Stimulated activated naive CD8-positive, alpha-beta T cell treated with anti-CD3 and anti-CD28 coated beads, Interleukin-15, amount 100 ng/mL, for 72 hours (primary cell): ENCODE results near the gene PSMC3.

Experiments
- ATAC-seq: fragments of 150-1000 bp; cut with Tn5 transposase; 2 replicates; pipeline ENCODE4 v1.10.0; 2021; ENCODE audit warnings: mild to moderate bottlenecking, moderate library complexity
- DNase-seq, 2 donors: peaks; one replicate each; pipeline ENCODE4 v3.0.0; 2021 to 2022
- H3K27ac Mint-ChIP-seq, 2 donors: one replicate each; pipeline ENCODE4 v1.8.0; 2022; ENCODE audit warnings: mild to moderate bottlenecking in 2 of 2, mixed read lengths in 2 of 2, moderate library complexity in 2 of 2
- H3K27me3 Mint-ChIP-seq: one replicate; pipeline ENCODE4 v1.8.0; 2022; ENCODE audit warnings: mixed read lengths
- H3K4me1 Mint-ChIP-seq: one replicate; pipeline ENCODE4 v1.8.0; 2022; ENCODE audit warnings: mild to moderate bottlenecking, mixed read lengths
- H3K4me3 Mint-ChIP-seq, 2 donors: one replicate each; pipeline ENCODE4 v1.8.0; 2022; ENCODE audit warnings: mild to moderate bottlenecking in 2 of 2, mixed read lengths in 2 of 2, moderate library complexity in 1 of 2
- H3K9me3 Mint-ChIP-seq, 2 donors: one replicate each; pipeline ENCODE4 v1.8.0; 2022; ENCODE audit warnings: mixed read lengths in 2 of 2

The PSMC3 gene

GRCh38 chr11:47379317-47379716, 46.9 kb downstream of the PSMC3 start:
- DNase-seq = no peak
- no peaks in the 10 kb centered on the region for H3K27me3 Mint-ChIP-seq
- peaks cover 6% of the 10 kb centered on the region for H3K4me1 Mint-ChIP-seq
- ATAC-seq = no peak
- H3K27ac Mint-ChIP-seq = no peak overlapping the region
- no peaks in the 10 kb centered on the region for H3K9me3 Mint-ChIP-seq
- no peak overlapping the region for H3K4me3 Mint-ChIP-seq

GRCh38 chr11:47378836-47379170, 47.4 kb downstream of the PSMC3 start:
- no peak for ATAC-seq
- no peak for DNase-seq
- Mint-ChIP-seq H3K4me3 (no peak overlapping the region), H3K4me1 (peaks cover 11% of the 10 kb centered on the region), H3K27ac (no peak overlapping the region), H3K9me3 (no peaks in the 10 kb centered on the region), H3K27me3 (no peaks in the 10 kb centered on the region)

GRCh38 chr11:47378010-47378835, 48.0 kb downstream of the PSMC3 start, which contains the start of gene SPI1:
SPI1 (minus strand) TSS chr11:47378547; CDS start chr11:47378353, 194 bp downstream.
- H3K9me3 Mint-ChIP-seq = no peaks in the 10 kb centered on the region
- no peak within 1 kb of the TSS for H3K4me3 Mint-ChIP-seq
- ATAC-seq = peak; percentile 24

GRCh38 chr11:47377571-47378009, 48.6 kb downstream of the PSMC3 start:
- Mint-ChIP-seq H3K27me3 (no peaks in the 10 kb centered on the region), H3K4me1 (peaks cover 13% of the 10 kb centered on the region), H3K9me3 (no peaks in the 10 kb centered on the region), H3K4me3 (no peak overlapping the region), H3K27ac (no peak overlapping the region)
- DNase-seq (no peak), ATAC-seq (no peak)

More at GRCh38 chr11:47378010-47378835, 48.0 kb downstream of the PSMC3 start, which contains the start of gene SPI1:
- Mint-ChIP-seq H3K4me1 (peaks cover 13% of the 10 kb centered on the region), H3K27ac (no peak within 1 kb of the TSS), H3K27me3 (no peaks in the 10 kb centered on the region)
- DNase-seq = no peak

- no peak for DNase-seq
- Mint-ChIP-seq H3K9me3 (no peaks in the 10 kb centered on the region), H3K4me3 (no peak overlapping the region), H3K4me1 (peaks cover 13% of the 10 kb centered on the region), H3K27me3 (no peaks in the 10 kb centered on the region), H3K27ac (peak overlapping the region in 1 of 2 donors; percentile 21)
- ATAC-seq = no peak
These were observed 49.5 kb downstream of the PSMC3 start for GRCh38 chr11:47376525-47377371.

GRCh38 chr11:47376107-47376524, 50.1 kb downstream of the PSMC3 start:
- Mint-ChIP-seq H3K27me3 (no peaks in the 10 kb centered on the region), H3K4me3 (no peak overlapping the region), H3K4me1 (peaks cover 13% of the 10 kb centered on the region), H3K9me3 (no peaks in the 10 kb centered on the region), H3K27ac (no peak overlapping the region)
- DNase-seq (no peak), ATAC-seq (no peak)

- Mint-ChIP-seq H3K9me3 (no peaks in the 10 kb centered on the region), H3K27ac (no peak overlapping the region), H3K4me3 (no peak overlapping the region), H3K27me3 (no peaks in the 10 kb centered on the region), H3K4me1 (peaks cover 17% of the 10 kb centered on the region)
- no peak for DNase-seq
- no peak for ATAC-seq
These were observed 50.6 kb downstream of the PSMC3 start for GRCh38 chr11:47375546-47376085.

GRCh38 chr11:47375020-47375419, 51.2 kb downstream of the PSMC3 start:
- Mint-ChIP-seq H3K4me3 (no peak overlapping the region), H3K27me3 (no peaks in the 10 kb centered on the region), H3K27ac (peak overlapping the region in 1 of 2 donors; percentile 64), H3K9me3 (no peaks in the 10 kb centered on the region), H3K4me1 (peaks cover 20% of the 10 kb centered on the region)
- DNase-seq = no peak
- ATAC-seq = no peak

- H3K4me1 Mint-ChIP-seq = peaks cover 23% of the 10 kb centered on the region
- H3K9me3 Mint-ChIP-seq = no peaks in the 10 kb centered on the region
- H3K27ac Mint-ChIP-seq = peak overlapping the region in 1 of 2 donors; percentile 64
- ATAC-seq = no peak
- no peak overlapping the region for H3K4me3 Mint-ChIP-seq
- no peaks in the 10 kb centered on the region for H3K27me3 Mint-ChIP-seq
- DNase-seq = no peak
These were observed 51.6 kb downstream of the PSMC3 start for GRCh38 chr11:47374720-47375019.

- H3K4me1 Mint-ChIP-seq = peaks cover 29% of the 10 kb centered on the region
These were observed 52.1 kb downstream of the PSMC3 start for GRCh38 chr11:47373876-47374719.

GRCh38 chr11:47372422-47372821, 53.8 kb downstream of the PSMC3 start:
- no peaks in the 10 kb centered on the region for H3K27me3 Mint-ChIP-seq
- DNase-seq = no peak
- H3K4me1 Mint-ChIP-seq = peaks cover 36% of the 10 kb centered on the region
- no peak for ATAC-seq
- no peaks in the 10 kb centered on the region for H3K9me3 Mint-ChIP-seq
- no peak overlapping the region for H3K4me3 Mint-ChIP-seq
- H3K27ac Mint-ChIP-seq = peak overlapping the region in 1 of 2 donors; percentile 23

More at GRCh38 chr11:47373876-47374719, 52.1 kb downstream of the PSMC3 start:
- Mint-ChIP-seq H3K27ac (peak overlapping the region; percentile 61 to 76), H3K4me3 (peak overlapping the region in 1 of 2 donors; percentile 19), H3K27me3 (no peaks in the 10 kb centered on the region), H3K9me3 (no peaks in the 10 kb centered on the region)
- ATAC-seq = peak; percentile 90
- DNase-seq = peak; percentile 79 to 81

GRCh38 chr11:47369676-47370075, 56.6 kb downstream of the PSMC3 start:
- Mint-ChIP-seq H3K27ac (peak overlapping the region in 1 of 2 donors; percentile 84), H3K4me1 (peaks cover 34% of the 10 kb centered on the region), H3K9me3 (no peaks in the 10 kb centered on the region), H3K27me3 (no peaks in the 10 kb centered on the region), H3K4me3 (peak overlapping the region in 1 of 2 donors; percentile 20)
- no peak for ATAC-seq
- no peak for DNase-seq
